Endothelial cell of umbilical vein (primary cell): ENCODE measurements around the gene SLC6A6. TPM values are rescaled to one million over a fixed set of nuclear protein-coding genes. Genes with fewer than 3 reads are reported as not detected.

ENCODE experiments used
- BruUV-seq: library from RNA; stranded (reverse); fragments of 400-500 nt; replicated peaks from 2 replicates; lab custom pipeline; 2021; lab: Mats Ljungman, UMichigan
- CTCF ChIA-PET: fragments of 300-600, 350-600 bp; sonication (Branson Sonifier 250); formaldehyde crosslinking; loops from one replicate; lab custom pipeline; 2021; ENCODE audit warnings: antibody characterized with exemption, inconsistent platforms; lab: Charles Lee
- POLR2A ChIA-PET: fragments of 300-600, 350-600 bp; sonication (Branson Sonifier 250); formaldehyde crosslinking; loops from one replicate; lab custom pipeline; 2021; ENCODE audit warnings: antibody characterized with exemption, inconsistent platforms; lab: Charles Lee
- DNase-seq: peaks from one replicate; pipeline ENCODE4 v3.0.0-alpha.2; 2011; ENCODE audit warnings: low read depth, low spot score
- FAIRE-seq: peaks from 2 replicates; lab custom pipeline; 2011; peaks lifted over from hg19 to GRCh38; lab: Jason Lieb, UNC
- H2AFZ ChIP-seq: 2 replicates; pipeline ENCODE4 v1.6.0; 2012; ENCODE audit warnings: low read depth, low read length, control low read depth, inconsistent platforms
- H3K27ac ChIP-seq: 2 replicates; pipeline ENCODE4 v1.5.1; 2011; ENCODE audit warnings: low read depth, mild to moderate bottlenecking, control low read depth, low read length, moderate library complexity; ENCODE audit not compliant: insufficient read depth
- H3K27me3 ChIP-seq, 2 experiments: 2 replicates each; pipeline versions ENCODE4 v1.6.0 to v1.6.1; 2011; ENCODE audit warnings: low read length in 2 of 2, mixed read lengths in 1 of 2; ENCODE audit not compliant: control insufficient read depth in 2 of 2, insufficient read depth in 2 of 2
- H3K36me3 ChIP-seq, 2 experiments: 2 replicates in 1 of 2; 3 replicates in 1 of 2; pipeline ENCODE4 v1.5.1; 2011; ENCODE audit warnings: low read length in 2 of 2, mild to moderate bottlenecking in 1 of 2, moderate library complexity in 1 of 2; ENCODE audit not compliant: control insufficient read depth in 2 of 2, insufficient read depth in 2 of 2; ENCODE audit errors: extremely low read depth in 1 of 2
- H3K4me1 ChIP-seq: 3 replicates; pipeline ENCODE4 v1.5.1; 2011; ENCODE audit warnings: mild to moderate bottlenecking, low read length; ENCODE audit not compliant: control insufficient read depth, insufficient read depth; ENCODE audit errors: extremely low read depth
- H3K4me2 ChIP-seq: 2 replicates; pipeline ENCODE4 v1.6.1; 2011; ENCODE audit warnings: low read length, control low read depth, mixed read lengths; ENCODE audit not compliant: insufficient read depth
- H3K4me3 ChIP-seq, 3 experiments: fragments of 200-600 bp in 1 of 3; sonication (generic), shearing (Covaris generic) in 1 of 3; replicated peaks in 1 of 3; 2 replicates each; pipeline ENCODE4 v1.5.1; 2011 to 2016; ENCODE audit warnings: control low read depth in 3 of 3, low read length in 3 of 3, mild to moderate bottlenecking in 2 of 3, inconsistent platforms in 1 of 3, low read depth in 1 of 3, moderate library complexity in 1 of 3; ENCODE audit not compliant: insufficient read depth in 1 of 3
- H3K79me2 ChIP-seq: 2 replicates; pipeline ENCODE4 v1.6.0; 2012; ENCODE audit warnings: low read length, inconsistent platforms; ENCODE audit not compliant: control insufficient read depth, insufficient read depth
- H3K9ac ChIP-seq: replicated peaks from 2 replicates; pipeline ENCODE3; 2011; ENCODE audit warnings: low read length, control low read depth; ENCODE audit not compliant: insufficient read depth; ENCODE audit errors: extremely low read depth
- H3K9me1 ChIP-seq: replicated peaks from 3 replicates; pipeline ENCODE4 v1.6.0; 2011; ENCODE audit warnings: mild to moderate bottlenecking, low read length; ENCODE audit not compliant: control insufficient read depth, insufficient read depth; ENCODE audit errors: extremely low read depth
- H3K9me3 ChIP-seq: replicated peaks from 2 replicates; pipeline ENCODE4 v1.5.1; 2012; ENCODE audit warnings: low read length, inconsistent platforms; ENCODE audit not compliant: control insufficient read depth, insufficient read depth
- H4K20me1 ChIP-seq: replicated peaks from 2 replicates; pipeline ENCODE3; 2011; ENCODE audit warnings: mild to moderate bottlenecking, low read length; ENCODE audit not compliant: control insufficient read depth, insufficient read depth; ENCODE audit errors: extremely low read depth
- CTCF ChIP-seq, 2 donors: IDR thresholded peaks; 1 replicate in 1 of 2; 2 replicates in 1 of 2; pipeline ENCODE4 v1.5.1; 2011; ENCODE audit warnings: low read length in 2 of 2, mild to moderate bottlenecking in 2 of 2, moderate library complexity in 2 of 2, control low read depth in 1 of 2, inconsistent platforms in 1 of 2, low read depth in 1 of 2; ENCODE audit not compliant: insufficient read depth in 1 of 2; ENCODE audit errors: extremely low read depth in 1 of 2
- EZH2 ChIP-seq: IDR thresholded peaks from 2 replicates; pipeline ENCODE4 v1.6.1; 2012; ENCODE audit warnings: borderline replicate concordance, low read depth, mild to moderate bottlenecking, moderate library complexity, low read length, inconsistent platforms; ENCODE audit not compliant: severe bottlenecking
- FOS ChIP-seq: IDR thresholded peaks from 2 replicates; pipeline ENCODE4 v1.6.1; 2011; ENCODE audit warnings: mild to moderate bottlenecking, low read length, moderate library complexity, borderline replicate concordance; ENCODE audit not compliant: insufficient read depth
- GATA2 ChIP-seq: IDR thresholded peaks from 2 replicates; pipeline ENCODE4 v1.7.0; 2011; ENCODE audit warnings: low read depth, mild to moderate bottlenecking, moderate library complexity, mixed read lengths, low read length; ENCODE audit not compliant: insufficient read length, insufficient read depth
- JUN ChIP-seq: IDR thresholded peaks from 2 replicates; pipeline ENCODE4 v1.6.1; 2011; ENCODE audit warnings: borderline replicate concordance, low read depth; ENCODE audit not compliant: insufficient read length, insufficient read depth
- MAX ChIP-seq: IDR thresholded peaks from 2 replicates; pipeline ENCODE4 v1.6.1; 2011; ENCODE audit not compliant: insufficient read depth, insufficient read length
- MYC ChIP-seq: IDR thresholded peaks from one replicate; pipeline ENCODE4 v1.6.1; 2011; ENCODE audit warnings: mild to moderate bottlenecking, low read depth, low read length
- POLR2A ChIP-seq: IDR thresholded peaks from 2 replicates; pipeline ENCODE4 v1.6.1; 2012; ENCODE audit warnings: low read depth, mild to moderate bottlenecking, control low read depth, low read length
- POLR2AphosphoS5 ChIP-seq: IDR thresholded peaks from 2 replicates; pipeline ENCODE4 v1.6.1; 2012; ENCODE audit warnings: low read depth, mild to moderate bottlenecking, control low read depth, low read length, moderate library complexity; ENCODE audit not compliant: insufficient read depth
- dilution Hi-C: fragments of 300-500 bp; cut with MboI; formaldehyde crosslinking; loops from one replicate; pipeline ENCODE4 v1.15.0; 2019; ENCODE audit warnings: low sequenced_read_pairs; ENCODE audit not compliant: extremely low pct_ligation_motif_present
- intact Hi-C: fragments of 100-400 bp; cut with micrococcal nuclease; formaldehyde crosslinking; loops from one replicate; pipeline ENCODE4 v1.10.0; 2022
- polyA plus RNA-seq, 4 experiments: library from polyadenylated mRNA; depleted of rRNA in 3 of 4; stranded (reverse) in 3 of 4; unstranded in 1 of 4; fragments of >200 nt; gene quantifications; 2 replicates each; pipeline versions ENCODE4 v1.2.1 to v1.2.3, GENCODE V29; 2011 to 2012; ENCODE audit warnings: missing spikeins in 1 of 4
- total RNA-seq: library from RNA; stranded (reverse); gene quantifications from 2 replicates; pipeline ENCODE4 v1.2.3, GENCODE V29; 2021

Gene SLC6A6
- total and polyA plus RNA-seq, 2 donors (not counting 3 experiments of a cell fraction or from before 2014, with no cell fraction given), result 25.7 to 38.0 TPM

GRCh38 chr3:14428087-14429033 lies 26.0 kb downstream of the SLC6A6 start:
- H3K27ac ChIP-seq, result no peak overlapping the region
- FAIRE-seq (no peak), DNase-seq (no peak)
- POLR2A ChIA-PET, result no interaction called here
- H3K9me3 ChIP-seq, result no peaks in the 10 kb centered on the region
- CTCF ChIA-PET, result interaction anchor here (1.0 kb wide), 1 partner anchor 225 kb away, joined by 3 read pairs; no protein-coding TSS in a partner anchor
- H3K79me2 ChIP-seq, result peaks cover 13% of the 10 kb centered on the region
- no peaks in the 10 kb centered on the region for H3K36me3 ChIP-seq
- dilution Hi-C loops, result no loop called here
- H4K20me1 ChIP-seq, result no peaks in the 10 kb centered on the region
- no peak overlapping the region for H3K4me3 ChIP-seq
- TF ChIP-seq MAX, result no peak
- TF ChIP-seq JUN, result no peak
- no peak for TF ChIP-seq FOS
- no peak for TF ChIP-seq POLR2AphosphoS5
- TF ChIP-seq CTCF (IDR thresholded peaks at IDR 0.05; ENCODE audit: extremely low read depth in 1 of 2, insufficient read depth in 1 of 2, low read depth in 1 of 2, low read length in 2 of 2), result no peak
- TF ChIP-seq EZH2, result no peak
- no peak for TF ChIP-seq POLR2A
- TF ChIP-seq GATA2, result no peak
- no peak for TF ChIP-seq MYC
- no peak overlapping the region for H3K9ac ChIP-seq
- peaks cover 32% of the 10 kb centered on the region for H3K4me1 ChIP-seq
- no TSS peak for BruUV-seq
- H3K27me3 ChIP-seq, result no peaks in the 10 kb centered on the region
- H3K4me2 ChIP-seq, result no peak overlapping the region
- intact Hi-C loops, result no loop called here
- H2AFZ ChIP-seq, result no peak overlapping the region
- no peaks in the 10 kb centered on the region for H3K9me1 ChIP-seq
